MM.1S (cell line): ENCODE measurements around the gene TSHB.

Source experiments
- DNase-seq: peaks from one replicate; pipeline ENCODE4 v3.0.0-alpha.2; 2015
- H2AFZ ChIP-seq: fragments of 300-600 bp; sonication (generic); 2 replicates; pipeline ENCODE4 v1.6.0; 2016; ENCODE audit warnings: antibody characterized with exemption, low read length
- H3F3A ChIP-seq: fragments of 300-600 bp; sonication (generic); 2 replicates; pipeline ENCODE4 v1.6.1; 2016; ENCODE audit warnings: mild to moderate bottlenecking, antibody characterized with exemption, low read length, moderate library complexity, mixed read lengths; ENCODE audit not compliant: insufficient read depth
- H3K27ac ChIP-seq: fragments of 300-600 bp; sonication (generic); 2 replicates; pipeline ENCODE4 v1.5.1; 2016; ENCODE audit warnings: mild to moderate bottlenecking, low read length
- H3K27me3 ChIP-seq: fragments of 300-600 bp; sonication (generic); replicated peaks from 2 replicates; pipeline ENCODE4 v1.6.0; 2016; ENCODE audit warnings: low read length; ENCODE audit not compliant: insufficient read depth
- H3K36me3 ChIP-seq: fragments of 300-600 bp; sonication (generic); replicated peaks from 2 replicates; pipeline ENCODE4 v1.6.1; 2016; ENCODE audit warnings: mild to moderate bottlenecking, low read length, mixed read lengths; ENCODE audit not compliant: insufficient read depth
- H3K4me1 ChIP-seq: fragments of 300-600 bp; sonication (generic); 2 replicates; pipeline ENCODE4 v1.6.1; 2016; ENCODE audit warnings: low read length, mixed read lengths
- H3K4me2 ChIP-seq: fragments of 300-600 bp; sonication (generic); 2 replicates; pipeline ENCODE4 v1.6.0; 2016; ENCODE audit warnings: low read depth, low read length
- H3K4me3 ChIP-seq: fragments of 300-600 bp; sonication (generic); 2 replicates; pipeline ENCODE4 v1.5.1; 2016; ENCODE audit warnings: low read length, mixed read lengths
- H3K79me2 ChIP-seq: fragments of 300-600 bp; sonication (generic); 2 replicates; pipeline ENCODE4 v1.6.1; 2016; ENCODE audit warnings: mixed run types, low read length, mixed read lengths
- H3K9ac ChIP-seq: fragments of 300-600 bp; sonication (generic); 2 replicates; pipeline ENCODE4 v1.6.1; 2016; ENCODE audit warnings: low read length, mixed read lengths
- H3K9me2 ChIP-seq: fragments of 300-600 bp; sonication (generic); replicated peaks from 2 replicates; pipeline ENCODE4 v1.6.1; 2016; ENCODE audit warnings: mild to moderate bottlenecking, low read length, mixed read lengths; ENCODE audit not compliant: insufficient read depth
- H3K9me3 ChIP-seq: fragments of 300-600 bp; sonication (generic); replicated peaks from 2 replicates; pipeline ENCODE4 v1.6.1; 2016; ENCODE audit warnings: mild to moderate bottlenecking, low read length, mixed read lengths; ENCODE audit not compliant: insufficient read depth
- H4K20me1 ChIP-seq: fragments of 300-600 bp; sonication (generic); 2 replicates; pipeline ENCODE4 v1.6.1; 2016; ENCODE audit warnings: mild to moderate bottlenecking, low read length, moderate library complexity, mixed read lengths; ENCODE audit not compliant: insufficient read depth
- CTCF ChIP-seq: fragments of 300-600 bp; sonication (generic); IDR thresholded peaks from 2 replicates; pipeline ENCODE4 v1.5.1; 2016; ENCODE audit warnings: antibody characterized with exemption, low read length, mixed read lengths
- EZH2 ChIP-seq: fragments of 300-600 bp; sonication (generic); optimal IDR thresholded peaks from 2 replicates; pipeline ENCODE3; 2017; ENCODE audit warnings: low read depth, mild to moderate bottlenecking, antibody characterized with exemption, low read length, mixed read lengths
- EZH2phosphoT487 ChIP-seq: fragments of 300-600 bp; sonication (generic); IDR thresholded peaks from 2 replicates; pipeline ENCODE4 v1.6.1; 2018; ENCODE audit warnings: antibody characterized with exemption, low read length

TSHB gene

GRCh38 chr1:115029526-115029925 is at the start of gene TSHB:
Gene TSHB (plus strand): TSS chr1:115029826. CDS start chr1:115033363, 3,537 bp downstream.
- no peaks in the 10 kb centered on the region for H3K9me3 ChIP-seq
- TF ChIP-seq EZH2phosphoT487: no peak
- no peak for TF ChIP-seq EZH2
- no peak for TF ChIP-seq CTCF
- no peak within 1 kb of the TSS for H3K4me3 ChIP-seq
- no peaks in the 10 kb centered on the region for H3K79me2 ChIP-seq
- no peak within 1 kb of the TSS for H3K4me2 ChIP-seq
- no peak within 1 kb of the TSS for H2AFZ ChIP-seq
- H3K9ac ChIP-seq: no peak within 1 kb of the TSS
- H3K27me3 ChIP-seq: no peaks in the 10 kb centered on the region
- H3K27ac ChIP-seq: no peak within 1 kb of the TSS
- H3F3A ChIP-seq: no peaks in the 10 kb centered on the region
- no peaks in the 10 kb centered on the region for H3K36me3 ChIP-seq
- no peaks in the 10 kb centered on the region for H4K20me1 ChIP-seq
- H3K9me2 ChIP-seq: no peaks in the 10 kb centered on the region
- no peak for DNase-seq
- H3K4me1 ChIP-seq: no peaks in the 10 kb centered on the region

GRCh38 chr1:114982251-114982650 is 47.4 kb upstream of the TSHB start:
- Histone ChIP-seq H3K4me1 (no peaks in the 10 kb centered on the region), H3K27me3 (no peaks in the 10 kb centered on the region), H3K9me2 (no peaks in the 10 kb centered on the region), H2AFZ (no peak overlapping the region), H3K4me2 (no peak overlapping the region), H3K79me2 (no peaks in the 10 kb centered on the region), H3K9ac (no peak overlapping the region), H4K20me1 (no peaks in the 10 kb centered on the region), H3K9me3 (no peaks in the 10 kb centered on the region), H3K36me3 (no peaks in the 10 kb centered on the region), H3K4me3 (no peak overlapping the region), H3K27ac (no peak overlapping the region), H3F3A (no peaks in the 10 kb centered on the region)
- no peak for DNase-seq
- TF ChIP-seq EZH2 (no peak), CTCF (no peak), EZH2phosphoT487 (no peak)

- no peaks in the 10 kb centered on the region for H3F3A ChIP-seq
- H3K4me3 ChIP-seq: no peak overlapping the region
- H4K20me1 ChIP-seq: no peaks in the 10 kb centered on the region
- H3K9me3 ChIP-seq: no peaks in the 10 kb centered on the region
- H3K27ac ChIP-seq: no peak overlapping the region
- no peaks in the 10 kb centered on the region for H3K36me3 ChIP-seq
- no peak overlapping the region for H2AFZ ChIP-seq
- H3K79me2 ChIP-seq: no peaks in the 10 kb centered on the region
- H3K4me1 ChIP-seq: no peaks in the 10 kb centered on the region
- TF ChIP-seq CTCF (no peak), EZH2 (no peak), EZH2phosphoT487 (no peak)
- H3K9me2 ChIP-seq: no peaks in the 10 kb centered on the region
- no peak overlapping the region for H3K9ac ChIP-seq
- DNase-seq: no peak
- H3K27me3 ChIP-seq: no peaks in the 10 kb centered on the region
- no peak overlapping the region for H3K4me2 ChIP-seq
Observed at GRCh38 chr1:114986286-114986685, 43.3 kb upstream of the TSHB start.
